B cell (primary cell): ENCODE data around the gene IMMP2L. TPM values are rescaled to one million over a fixed set of nuclear protein-coding genes. Genes with fewer than 3 reads are reported as not detected.
"Not testable (repeated sequence)": the region's sequence is repeated elsewhere in the genome, so short reads cannot be mapped to it uniquely, and the experiment has no call there.

Experiments
- ATAC-seq: fragments of 200-7000 bp; cut with Tn5 transposase; one replicate; pipeline ENCODE4 v1.10.0; 2021; ENCODE audit warnings: low read depth, mild to moderate bottlenecking, moderate number of reproducible peaks, moderate library complexity
- CTCF ChIA-PET: fragments of 350-600 bp; sonication (Branson Sonifier 250); formaldehyde crosslinking; loops from one replicate; lab custom pipeline; 2021; ENCODE audit warnings: antibody characterized with exemption, inconsistent platforms; lab: Charles Lee
- POLR2A ChIA-PET: fragments of 350-600 bp; sonication (Branson Sonifier 250); formaldehyde crosslinking; loops from one replicate; lab custom pipeline; 2021; ENCODE audit warnings: antibody characterized with exemption; lab: Charles Lee
- DNase-seq: peaks from one replicate; pipeline ENCODE4 v3.0.0; 2013
- H2AFZ ChIP-seq: 2 replicates; pipeline ENCODE4 v1.6.1; 2012; ENCODE audit warnings: mild to moderate bottlenecking, low read depth, low read length; ENCODE audit not compliant: insufficient read depth, poor library complexity, severe bottlenecking
- H3K27ac ChIP-seq, 2 donors: 1 replicate in 1 of 2; 2 replicates in 1 of 2; pipeline ENCODE4 v1.5.1; 2012 to 2013; ENCODE audit warnings: low read length in 2 of 2, mild to moderate bottlenecking in 2 of 2, moderate library complexity in 1 of 2
- H3K27me3 ChIP-seq, 4 experiments: fragments of 200-600 bp in 1 of 4; sonication (generic) in 1 of 4; replicated peaks in 1 of 4; 1 replicate in 2 of 4; 2 replicates in 2 of 4; pipeline versions ENCODE4 v1.6.1 to v1.7.0; 2013 to 2016; ENCODE audit warnings: low read length in 3 of 4, mild to moderate bottlenecking in 2 of 4, mixed read lengths in 1 of 4, moderate library complexity in 1 of 4; ENCODE audit not compliant: insufficient read depth in 4 of 4, control insufficient read depth in 3 of 4; ENCODE audit errors: control extremely low read depth in 1 of 4
- H3K36me3 ChIP-seq, 2 experiments: replicated peaks in 1 of 2; 1 replicate in 1 of 2; 2 replicates in 1 of 2; pipeline versions ENCODE4 v1.6.1 to v1.7.1; 2013; ENCODE audit warnings: low read length in 1 of 2; ENCODE audit not compliant: insufficient read depth in 2 of 2, control insufficient read depth in 1 of 2; ENCODE audit errors: control extremely low read depth in 1 of 2, extremely low read depth in 1 of 2
- H3K4me1 ChIP-seq, 2 donors: fragments of 200-600 bp in 1 of 2; sonication (generic) in 1 of 2; 1 replicate in 1 of 2; 2 replicates in 1 of 2; pipeline versions ENCODE4 v1.5.1 to v1.6.1; 2013 to 2017; ENCODE audit warnings: low read length in 2 of 2; ENCODE audit not compliant: control insufficient read depth in 2 of 2, insufficient read depth in 2 of 2
- H3K4me2 ChIP-seq: replicated peaks from 2 replicates; pipeline ENCODE3; 2012; ENCODE audit warnings: mild to moderate bottlenecking, low read depth, low read length; ENCODE audit not compliant: poor library complexity, severe bottlenecking
- H3K4me3 ChIP-seq, 5 experiments: fragments of 200-600 bp in 1 of 5; sonication (generic) in 1 of 5; 1 replicate in 3 of 5; 2 replicates in 2 of 5; pipeline versions ENCODE4 v1.5.1 to v1.7.0; 2011 to 2016; ENCODE audit warnings: low read length in 4 of 5, mild to moderate bottlenecking in 4 of 5, low read depth in 2 of 5, control low read depth in 1 of 5, moderate library complexity in 1 of 5; ENCODE audit not compliant: insufficient read depth in 1 of 5; ENCODE audit errors: control extremely low read depth in 1 of 5, extremely low read depth in 1 of 5
- H3K79me2 ChIP-seq: fragments of 200-600 bp; sonication (generic); one replicate; pipeline ENCODE4 v1.6.0; 2016; ENCODE audit warnings: low read length; ENCODE audit not compliant: control insufficient read depth, insufficient read depth
- H3K9ac ChIP-seq: fragments of 200-600 bp; sonication (generic); 2 replicates; pipeline ENCODE4 v1.6.1; 2017; ENCODE audit warnings: mild to moderate bottlenecking, low read length, moderate library complexity
- H3K9me3 ChIP-seq, 3 donors: one replicate each; pipeline versions ENCODE4 v1.6.1 to v1.7.1; 2013; ENCODE audit warnings: low read length in 2 of 3; ENCODE audit not compliant: control insufficient read depth in 2 of 3, insufficient read depth in 1 of 3; ENCODE audit errors: control extremely low read depth in 1 of 3
- H4K20me1 ChIP-seq: 2 replicates; pipeline ENCODE4 v1.6.0; 2012; ENCODE audit warnings: mild to moderate bottlenecking, low read length; ENCODE audit not compliant: insufficient read depth, control insufficient read depth, poor library complexity, severe bottlenecking
- H3K27ac Mint-ChIP-seq: one replicate; pipeline ENCODE4 v1.8.0; 2021; ENCODE audit warnings: mixed read lengths
- H3K27me3 Mint-ChIP-seq: one replicate; pipeline ENCODE4 v1.8.0; 2021; ENCODE audit warnings: mixed read lengths
- H3K4me1 Mint-ChIP-seq: one replicate; pipeline ENCODE4 v1.8.0; 2021; ENCODE audit warnings: mixed read lengths
- H3K4me3 Mint-ChIP-seq: one replicate; pipeline ENCODE4 v1.8.0; 2021; ENCODE audit warnings: mixed read lengths
- H3K9me3 Mint-ChIP-seq: one replicate; pipeline ENCODE4 v1.8.0; 2022; ENCODE audit warnings: mixed read lengths; ENCODE audit not compliant: insufficient read depth
- EZH2 ChIP-seq: IDR thresholded peaks from 2 replicates; pipeline ENCODE4 v1.6.1; 2012; ENCODE audit warnings: borderline replicate concordance, low read depth, mild to moderate bottlenecking, moderate library complexity, low read length; ENCODE audit not compliant: insufficient read depth, poor library complexity, severe bottlenecking
- WGBS: methylation state at CpG from one replicate; pipeline ENCODE4 v1.1.5; 2013; ENCODE audit warnings: missing lambda C conversion rate; ENCODE audit not compliant: insufficient coverage; 5-methylcytosine and 5-hydroxymethylcytosine counted together
- intact Hi-C: fragments of 100-400 bp; cut with micrococcal nuclease; formaldehyde crosslinking; loops from one replicate; pipeline ENCODE4 v1.10.0; 2022
- polyA plus RNA-seq: library from polyadenylated mRNA; depleted of rRNA; stranded (reverse); fragments of >200 nt; gene quantifications from 2 replicates; pipeline ENCODE4 v1.2.3, GENCODE V29; 2012
- total RNA-seq, 2 donors: library from RNA; stranded (reverse); fragments of 120-200 nt in 1 of 2; gene quantifications; 1 replicate in 1 of 2; 2 replicates in 1 of 2; pipeline versions ENCODE4 v1.2.3 to v1.2.4, GENCODE V29; 2013 to 2022
- TF ChIP-seq, protein P1 (sequence below): fragments of 200-600 bp; IDR thresholded peaks from one replicate; pipeline ENCODE4 v1.8.0; 2022; ENCODE audit warnings: antibody characterized with exemption, mild to moderate bottlenecking

The IMMP2L gene
- total and polyA plus RNA-seq, 2 donors (not counting 1 experiment from before 2014, with no cell fraction given), result 3.8 to 34.2 TPM

DNA sequence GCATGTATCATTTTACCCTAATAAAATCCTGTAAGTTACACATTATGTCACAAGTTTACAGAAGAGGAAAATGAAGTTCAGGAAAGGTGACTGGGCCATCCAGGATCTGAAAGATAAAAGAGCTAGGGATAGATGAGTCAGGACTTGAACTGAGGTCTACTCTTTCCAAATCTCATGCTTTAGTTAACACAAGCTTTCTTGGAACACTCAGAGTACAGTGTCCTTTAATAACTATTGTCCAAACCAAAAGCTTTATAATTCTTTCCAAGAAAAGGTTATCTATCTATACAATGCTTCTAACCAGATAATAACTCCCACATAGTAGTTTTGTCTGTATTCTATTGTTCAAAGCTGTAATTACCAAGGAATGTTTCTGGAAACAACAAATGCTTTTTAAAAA is 306.7 kb downstream of the IMMP2L start:
- no peak for DNase-seq
- no peak overlapping the region for H2AFZ ChIP-seq
- no peaks in the 10 kb centered on the region for H3K27me3 ChIP-seq
- no peak overlapping the region for H3K4me3 ChIP-seq
- Mint-ChIP-seq H3K27ac (no peak overlapping the region), H3K4me3 (no peak overlapping the region), H3K27me3 (no peaks in the 10 kb centered on the region), H3K4me1 (no peaks in the 10 kb centered on the region), H3K9me3 (no peaks in the 10 kb centered on the region)
- H3K36me3 ChIP-seq, result no peaks in the 10 kb centered on the region
- H3K9ac ChIP-seq, result no peak overlapping the region
- H3K79me2 ChIP-seq, result no peaks in the 10 kb centered on the region
- H3K4me1 ChIP-seq, result no peaks in the 10 kb centered on the region
- TF ChIP-seq, protein P1, sequence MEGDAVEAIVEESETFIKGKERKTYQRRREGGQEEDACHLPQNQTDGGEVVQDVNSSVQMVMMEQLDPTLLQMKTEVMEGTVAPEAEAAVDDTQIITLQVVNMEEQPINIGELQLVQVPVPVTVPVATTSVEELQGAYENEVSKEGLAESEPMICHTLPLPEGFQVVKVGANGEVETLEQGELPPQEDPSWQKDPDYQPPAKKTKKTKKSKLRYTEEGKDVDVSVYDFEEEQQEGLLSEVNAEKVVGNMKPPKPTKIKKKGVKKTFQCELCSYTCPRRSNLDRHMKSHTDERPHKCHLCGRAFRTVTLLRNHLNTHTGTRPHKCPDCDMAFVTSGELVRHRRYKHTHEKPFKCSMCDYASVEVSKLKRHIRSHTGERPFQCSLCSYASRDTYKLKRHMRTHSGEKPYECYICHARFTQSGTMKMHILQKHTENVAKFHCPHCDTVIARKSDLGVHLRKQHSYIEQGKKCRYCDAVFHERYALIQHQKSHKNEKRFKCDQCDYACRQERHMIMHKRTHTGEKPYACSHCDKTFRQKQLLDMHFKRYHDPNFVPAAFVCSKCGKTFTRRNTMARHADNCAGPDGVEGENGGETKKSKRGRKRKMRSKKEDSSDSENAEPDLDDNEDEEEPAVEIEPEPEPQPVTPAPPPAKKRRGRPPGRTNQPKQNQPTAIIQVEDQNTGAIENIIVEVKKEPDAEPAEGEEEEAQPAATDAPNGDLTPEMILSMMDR, result no peak
- TF ChIP-seq EZH2, result no peak
- no peak overlapping the region for H3K27ac ChIP-seq
- H3K9me3 ChIP-seq, result peaks cover 0 to 7% (median 0%) of the 10 kb centered on the region in 3 donors
- POLR2A ChIA-PET, result no interaction called here
- intact Hi-C loops, result no loop called here
- CTCF ChIA-PET, result no interaction called here
- H3K4me2 ChIP-seq, result no peak overlapping the region
- H4K20me1 ChIP-seq, result no peaks in the 10 kb centered on the region
- ATAC-seq, result no peak

DNA sequence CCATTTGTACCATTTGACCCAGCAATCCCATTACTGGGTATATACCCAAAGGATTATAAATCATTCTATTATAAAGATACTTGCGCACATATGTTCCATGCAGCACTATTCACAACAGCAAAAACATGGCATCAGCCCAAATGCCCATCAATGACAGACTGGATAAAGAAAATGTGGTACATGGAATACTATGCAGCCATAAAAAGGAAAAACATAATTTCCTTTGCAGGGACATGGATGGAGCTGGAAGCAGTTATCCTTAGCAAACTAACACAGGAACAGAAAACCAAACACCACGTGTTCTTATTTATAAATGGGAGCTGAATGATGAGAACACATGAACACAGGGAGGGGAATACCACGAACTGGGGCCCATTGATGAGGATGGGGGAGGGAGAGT is 310.9 kb downstream of the IMMP2L start:
- intact Hi-C loops, H4K20me1 ChIP-seq, H3K4me1 Mint-ChIP-seq, H3K4me3 ChIP-seq, H3K27me3 Mint-ChIP-seq, H3K4me1 ChIP-seq, H3K36me3 ChIP-seq, H3K4me3 Mint-ChIP-seq, H2AFZ ChIP-seq, H3K4me2 ChIP-seq, H3K27ac Mint-ChIP-seq, H3K9ac ChIP-seq, H3K9me3 ChIP-seq, H3K79me2 ChIP-seq, H3K27me3 ChIP-seq, H3K27ac ChIP-seq, DNase-seq, ATAC-seq, POLR2A ChIA-PET, H3K9me3 Mint-ChIP-seq: not testable (repeated sequence)
- CTCF ChIA-PET, result interaction anchor here (0.6 kb wide), 1 partner anchor 14 kb away, joined by 3 read pairs; no protein-coding TSS in a partner anchor
- no CpG with 5 or more reads among the region's 3 CpGs for WGBS

DNA sequence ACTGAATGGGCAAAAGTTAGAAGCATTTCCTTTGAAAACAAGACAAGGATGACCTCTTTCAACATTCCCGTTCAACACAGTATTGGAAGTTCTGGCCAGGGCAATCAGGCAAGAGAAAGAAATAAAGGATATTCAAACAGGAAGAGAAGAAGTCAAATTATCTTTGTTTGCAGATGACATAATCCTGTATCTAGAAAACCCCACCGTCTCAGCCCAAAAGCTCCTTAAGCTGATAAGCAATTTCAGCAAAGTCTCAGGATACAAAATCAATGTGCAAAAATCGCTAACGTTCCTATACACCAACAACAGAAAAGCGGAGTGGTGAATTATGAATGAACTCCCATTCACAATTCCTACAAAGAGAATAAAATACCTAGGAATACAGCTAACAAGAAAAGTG is 312.5 kb downstream of the IMMP2L start:
- H3K4me1 Mint-ChIP-seq, H3K9me3 Mint-ChIP-seq, POLR2A ChIA-PET, CTCF ChIA-PET, H3K4me3 ChIP-seq, H3K4me3 Mint-ChIP-seq, H2AFZ ChIP-seq, H3K27ac ChIP-seq, H3K27me3 Mint-ChIP-seq, ATAC-seq, H3K27me3 ChIP-seq, intact Hi-C loops, H3K9me3 ChIP-seq, H3K27ac Mint-ChIP-seq, H4K20me1 ChIP-seq, H3K36me3 ChIP-seq, H3K4me2 ChIP-seq, H3K9ac ChIP-seq, H3K4me1 ChIP-seq, H3K79me2 ChIP-seq, DNase-seq: not testable (repeated sequence)
- 100% methylated on average over 1 of the region's 5 CpGs for WGBS
